Raji (cell line): Measurements from ENCODE around the gene LIN52.

Experiments
- POLR2A ChIP-seq: IDR thresholded peaks from 2 replicates; pipeline ENCODE4 v1.6.1; 2011; ENCODE audit warnings: low read depth, low read length, control low read depth; ENCODE audit not compliant: insufficient read depth

The LIN52 gene

GRCh38 chr14:74148705-74149104 lies 63.9 kb downstream of the LIN52 start:
- TF ChIP-seq POLR2A: no peak

GRCh38 chr14:74155287-74155686 lies 70.5 kb downstream of the LIN52 start:
- TF ChIP-seq POLR2A: no peak

GRCh38 chr14:74155749-74156148 lies 71.0 kb downstream of the LIN52 start:
- TF ChIP-seq POLR2A: no peak

- no peak for TF ChIP-seq POLR2A
These were observed 76.0 kb downstream of the LIN52 start for GRCh38 chr14:74160763-74161162.

- no peak for TF ChIP-seq POLR2A
These were observed 76.9 kb downstream of the LIN52 start for GRCh38 chr14:74161526-74162158.

- TF ChIP-seq POLR2A: no peak
These were observed 85.2 kb downstream of the LIN52 start for GRCh38 chr14:74169906-74170305.

- TF ChIP-seq POLR2A: no peak
These were observed 91.6 kb downstream of the LIN52 start for GRCh38 chr14:74176400-74176793.

GRCh38 chr14:74179856-74180255 lies 95.1 kb downstream of the LIN52 start:
- TF ChIP-seq POLR2A: no peak

- TF ChIP-seq POLR2A: no peak
These were observed 106.3 kb downstream of the LIN52 start for GRCh38 chr14:74190927-74191575.

GRCh38 chr14:74194506-74195274 lies 109.9 kb downstream of the LIN52 start:
- TF ChIP-seq POLR2A: no peak

- no peak for TF ChIP-seq POLR2A
These were observed 110.9 kb downstream of the LIN52 start for GRCh38 chr14:74195623-74196022.

GRCh38 chr14:74198441-74199234 lies 113.9 kb downstream of the LIN52 start:
- no peak for TF ChIP-seq POLR2A

GRCh38 chr14:74202113-74202512 lies 117.4 kb downstream of the LIN52 start:
- no peak for TF ChIP-seq POLR2A

- no peak for TF ChIP-seq POLR2A
These were observed 118.9 kb downstream of the LIN52 start for GRCh38 chr14:74203639-74204038.

- no peak for TF ChIP-seq POLR2A
These were observed 119.7 kb downstream of the LIN52 start for GRCh38 chr14:74204491-74204890.
